Measurements from ENCODE around the gene TMTC1.

TMTC1 gene

GRCh38 chr12:29582146-29582545 is 201.6 kb downstream of the TMTC1 start:
- no peak for DNase-seq (ENCODE audit: low read depth)
- TF ChIP-seq POLR2A (IDR thresholded peaks at IDR 0.05; ENCODE audit: extremely low read depth, insufficient read length) (no peak), MYC (IDR thresholded peaks at IDR 0.05; ENCODE audit: low read depth, low read length) (no peak), CTCF (IDR thresholded peaks at IDR 0.05; ENCODE audit: low read depth, low read length) (no peak), MAX (IDR thresholded peaks at IDR 0.05; ENCODE audit: low read depth, low read length) (no peak)
- H3K4me3 ChIP-seq (ENCODE audit: low read depth, low read length): no peak overlapping the region

GRCh38 chr12:29581631-29582030 is 202.1 kb downstream of the TMTC1 start:
- no peak for DNase-seq (ENCODE audit: low read depth)
- no peak for TF ChIP-seq POLR2A (IDR thresholded peaks at IDR 0.05; ENCODE audit: extremely low read depth, insufficient read length)
- no peak for TF ChIP-seq CTCF (IDR thresholded peaks at IDR 0.05; ENCODE audit: low read depth, low read length)
- TF ChIP-seq MAX (IDR thresholded peaks at IDR 0.05; ENCODE audit: low read depth, low read length): no peak
- TF ChIP-seq MYC (IDR thresholded peaks at IDR 0.05; ENCODE audit: low read depth, low read length): no peak
- H3K4me3 ChIP-seq (ENCODE audit: low read depth, low read length): no peak overlapping the region

- TF ChIP-seq CTCF (IDR thresholded peaks at IDR 0.05; ENCODE audit: low read depth, low read length): no peak
- no peak for TF ChIP-seq MYC (IDR thresholded peaks at IDR 0.05; ENCODE audit: low read depth, low read length)
- no peak for TF ChIP-seq MAX (IDR thresholded peaks at IDR 0.05; ENCODE audit: low read depth, low read length)
- no peak for TF ChIP-seq POLR2A (IDR thresholded peaks at IDR 0.05; ENCODE audit: extremely low read depth, insufficient read length)
- DNase-seq (ENCODE audit: low read depth): no peak
- H3K4me3 ChIP-seq (ENCODE audit: low read depth, low read length): no peak overlapping the region
Observed at GRCh38 chr12:29580971-29581370, 202.8 kb downstream of the TMTC1 start.

- no peak for DNase-seq (ENCODE audit: low read depth)
- TF ChIP-seq CTCF (IDR thresholded peaks at IDR 0.05; ENCODE audit: low read depth, low read length) (no peak), MYC (IDR thresholded peaks at IDR 0.05; ENCODE audit: low read depth, low read length) (no peak), MAX (IDR thresholded peaks at IDR 0.05; ENCODE audit: low read depth, low read length) (no peak), POLR2A (IDR thresholded peaks at IDR 0.05; ENCODE audit: extremely low read depth, insufficient read length) (no peak)
- H3K4me3 ChIP-seq (ENCODE audit: low read depth, low read length): no peak overlapping the region
Observed at GRCh38 chr12:29578731-29579130, 205.0 kb downstream of the TMTC1 start.

GRCh38 chr12:29578070-29578469 is 205.7 kb downstream of the TMTC1 start:
- TF ChIP-seq POLR2A (IDR thresholded peaks at IDR 0.05; ENCODE audit: extremely low read depth, insufficient read length) (no peak), MAX (IDR thresholded peaks at IDR 0.05; ENCODE audit: low read depth, low read length) (no peak), MYC (IDR thresholded peaks at IDR 0.05; ENCODE audit: low read depth, low read length) (no peak), CTCF (IDR thresholded peaks at IDR 0.05; ENCODE audit: low read depth, low read length) (no peak)
- no peak overlapping the region for H3K4me3 ChIP-seq (ENCODE audit: low read depth, low read length)
- no peak for DNase-seq (ENCODE audit: low read depth)

- TF ChIP-seq MYC (IDR thresholded peaks at IDR 0.05; ENCODE audit: low read depth, low read length) (no peak), MAX (IDR thresholded peaks at IDR 0.05; ENCODE audit: low read depth, low read length) (no peak), CTCF (IDR thresholded peaks at IDR 0.05; ENCODE audit: low read depth, low read length) (no peak), POLR2A (IDR thresholded peaks at IDR 0.05; ENCODE audit: extremely low read depth, insufficient read length) (no peak)
- DNase-seq (ENCODE audit: low read depth): no peak
- no peak overlapping the region for H3K4me3 ChIP-seq (ENCODE audit: low read depth, low read length)
Observed at GRCh38 chr12:29574500-29574899, 209.2 kb downstream of the TMTC1 start.

Data from NB4 (cell line).